GM18861 (cell line): ENCODE data around the gene PDZRN3.

Source experiments
- ATAC-seq: cut with Tn5 transposase; IDR thresholded peaks from one replicate; pipeline ENCODE4 v1.9.1; 2021; ENCODE audit not compliant: unreplicated experiment

The PDZRN3 gene

DNA sequence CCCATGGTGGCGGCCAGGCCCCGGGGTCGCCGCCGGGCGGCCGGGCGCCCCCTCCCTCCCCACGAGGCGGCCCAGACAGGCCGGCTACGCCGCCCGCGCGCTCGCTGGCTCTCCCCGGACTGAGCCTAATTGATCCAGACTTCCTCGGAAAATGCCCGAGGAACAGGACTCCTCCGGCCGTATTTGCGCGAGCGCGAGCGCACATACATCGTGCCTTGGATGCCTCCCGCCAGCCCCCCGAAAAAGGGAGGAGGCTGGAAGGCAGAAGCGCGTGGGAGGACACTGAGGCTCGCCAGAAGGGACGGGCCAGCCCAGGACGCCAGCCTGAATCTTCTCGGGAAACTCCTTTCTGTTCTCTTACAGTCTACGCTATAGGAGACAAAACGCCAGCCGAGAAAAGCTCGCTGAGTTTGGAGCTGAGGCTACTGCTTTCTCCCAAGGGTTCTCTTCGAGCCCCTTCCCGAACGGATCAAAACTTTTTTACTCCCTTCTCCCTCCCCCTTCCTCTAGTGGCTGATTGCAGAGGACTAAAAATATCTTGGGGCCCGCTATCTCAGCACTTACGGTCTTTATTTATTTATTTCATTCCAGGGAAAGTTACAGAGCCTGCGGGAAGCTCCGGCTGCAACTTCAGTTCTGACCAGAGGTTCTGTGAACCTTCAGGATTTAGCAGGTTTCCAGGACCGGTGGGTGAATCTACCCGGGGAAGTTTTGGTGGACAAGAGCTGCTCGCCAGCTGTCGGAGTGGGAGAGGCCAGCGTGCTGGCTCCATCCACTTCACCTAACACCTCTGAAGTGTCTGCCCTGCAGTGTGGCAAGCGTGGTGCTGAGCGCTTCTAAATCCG, at the start of gene PDZRN3:
TSS of gene PDZRN3 (minus strand) at position 121 of the 845 bp plus-strand sequence.
- ATAC-seq, result no peak

DNA sequence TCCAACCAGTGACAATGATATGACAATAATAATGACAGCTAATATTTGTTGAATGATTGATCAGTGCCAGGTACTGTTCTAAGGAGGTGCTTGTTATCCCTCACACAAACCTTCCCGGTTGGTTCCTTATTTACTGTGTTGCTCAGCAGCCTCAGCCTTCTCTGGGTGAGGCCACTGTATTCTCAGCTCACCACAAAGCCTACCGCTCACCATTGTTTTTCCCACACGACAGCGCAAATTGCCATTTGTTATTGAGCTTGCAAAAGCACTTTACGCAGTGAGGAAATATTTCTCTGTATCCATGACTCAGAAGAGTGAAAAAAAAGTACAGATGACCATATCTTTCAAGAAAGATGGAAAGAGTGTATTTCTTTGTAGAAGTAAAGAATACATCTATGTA, 49.5 kb upstream of the PDZRN3 start:
- no peak for ATAC-seq

DNA sequence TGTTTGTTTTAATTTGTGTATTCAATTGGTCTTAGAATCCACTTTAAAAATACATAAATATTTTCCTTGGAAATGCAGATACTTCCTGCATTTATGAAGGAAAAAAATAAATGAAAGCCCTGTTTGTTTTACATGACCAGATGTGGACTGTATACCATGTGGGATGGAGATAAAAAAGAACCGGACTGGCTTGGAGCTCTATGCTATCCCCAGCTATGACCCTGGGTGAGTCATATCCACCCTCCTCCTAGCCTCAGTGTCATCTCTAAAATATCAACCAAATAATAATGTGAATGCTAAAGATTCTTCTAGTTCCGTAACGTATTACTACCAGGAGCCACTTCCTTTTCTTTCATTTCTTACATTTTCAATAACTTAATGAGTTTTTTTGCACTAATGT, 44.5 kb upstream of the PDZRN3 start:
- no peak for ATAC-seq

DNA sequence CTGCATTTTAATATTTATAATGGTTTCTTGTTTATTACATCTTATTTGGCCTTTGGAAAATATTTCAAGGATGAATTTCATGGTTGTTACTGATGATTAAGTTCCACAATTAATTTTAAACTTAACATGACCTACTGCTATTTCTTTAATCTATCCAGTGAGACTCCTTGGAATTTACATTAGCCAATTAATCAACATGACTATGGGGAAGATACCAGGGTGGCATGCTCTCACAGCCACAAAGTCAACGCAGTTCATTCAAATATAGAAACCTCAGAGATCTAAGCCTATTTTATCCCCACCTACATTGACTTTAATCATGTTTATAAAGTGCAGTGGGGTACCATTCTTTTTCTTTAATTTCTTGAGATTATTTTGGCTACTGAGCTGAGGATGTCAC, 43.6 kb upstream of the PDZRN3 start:
- ATAC-seq, result no peak

DNA sequence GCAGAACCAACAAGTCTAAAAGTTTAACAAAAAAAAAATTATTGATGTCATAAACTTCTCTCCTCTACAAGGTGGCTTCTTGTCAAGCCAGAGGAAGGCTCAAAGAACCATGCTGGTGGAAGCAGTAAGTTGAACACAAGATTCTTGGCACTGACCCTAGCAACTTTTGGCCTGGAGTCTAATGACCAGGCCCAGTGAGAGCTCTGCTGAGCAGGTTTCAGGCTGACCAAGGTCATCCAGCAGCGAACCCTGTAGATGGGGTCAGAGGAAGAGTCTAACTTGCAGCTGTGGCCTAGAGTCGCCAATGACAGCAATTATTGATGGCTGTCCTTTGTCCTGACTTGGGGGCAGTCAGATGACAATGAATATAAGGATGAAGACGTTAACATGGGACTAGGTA, 43.1 kb upstream of the PDZRN3 start:
- ATAC-seq, result no peak

DNA sequence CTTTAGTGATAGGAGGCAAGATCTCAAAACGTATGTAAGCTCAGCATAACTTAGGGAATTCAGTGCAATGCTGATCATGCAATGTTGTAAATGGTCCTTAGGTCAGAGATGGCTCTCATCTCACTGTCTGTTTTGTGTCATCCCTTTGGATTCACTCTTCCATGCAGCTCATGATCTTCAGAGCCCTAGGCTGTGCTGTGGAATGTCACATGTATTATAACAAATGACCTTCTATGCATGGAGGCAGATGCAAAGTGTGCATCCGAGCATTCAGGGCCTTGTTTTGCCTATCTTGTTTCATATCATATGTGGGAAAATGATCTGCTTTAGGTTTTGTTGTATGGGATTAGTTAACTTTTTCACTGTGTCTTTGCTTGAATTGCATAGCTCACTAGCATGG, 40.5 kb upstream of the PDZRN3 start:
- no peak for ATAC-seq

DNA sequence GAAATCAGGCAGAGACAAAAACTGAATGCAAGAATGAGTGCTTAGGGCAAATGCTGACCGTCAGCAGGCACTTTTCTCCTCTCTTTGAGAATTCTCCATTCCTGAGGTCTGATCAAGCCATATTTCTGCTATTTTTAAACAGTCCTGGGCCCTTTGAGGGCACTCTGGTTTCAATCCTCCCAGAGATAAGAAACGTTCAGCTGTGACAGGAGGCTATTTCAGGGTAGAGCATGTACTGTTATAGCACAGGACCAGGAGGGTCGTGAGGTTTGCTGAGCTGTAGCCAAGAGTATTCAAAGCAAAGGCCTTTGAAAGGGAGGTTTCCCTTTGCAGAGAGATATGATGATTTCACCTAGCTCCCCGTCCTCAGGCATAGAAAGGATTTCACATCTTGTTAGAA, 39.6 kb upstream of the PDZRN3 start:
- ATAC-seq, result no peak

DNA sequence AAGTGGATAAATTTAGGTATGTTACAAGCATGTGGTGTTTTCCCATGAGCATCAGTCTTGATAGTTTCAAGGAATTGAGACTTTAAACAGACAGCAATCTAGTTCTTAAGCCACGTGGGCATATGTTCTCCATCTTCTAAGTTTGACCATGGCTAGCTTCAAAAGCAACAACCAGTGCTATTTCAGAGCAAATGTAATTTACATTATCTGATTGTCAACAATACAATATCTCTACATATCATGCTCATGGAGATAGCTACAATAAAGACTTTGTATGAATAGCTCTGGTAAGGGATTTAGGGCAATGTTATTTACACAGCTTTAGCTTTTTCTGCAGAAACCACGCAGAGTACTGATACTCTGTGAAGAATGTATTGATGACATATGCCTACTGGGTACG, 38.8 kb upstream of the PDZRN3 start:
- no peak for ATAC-seq

DNA sequence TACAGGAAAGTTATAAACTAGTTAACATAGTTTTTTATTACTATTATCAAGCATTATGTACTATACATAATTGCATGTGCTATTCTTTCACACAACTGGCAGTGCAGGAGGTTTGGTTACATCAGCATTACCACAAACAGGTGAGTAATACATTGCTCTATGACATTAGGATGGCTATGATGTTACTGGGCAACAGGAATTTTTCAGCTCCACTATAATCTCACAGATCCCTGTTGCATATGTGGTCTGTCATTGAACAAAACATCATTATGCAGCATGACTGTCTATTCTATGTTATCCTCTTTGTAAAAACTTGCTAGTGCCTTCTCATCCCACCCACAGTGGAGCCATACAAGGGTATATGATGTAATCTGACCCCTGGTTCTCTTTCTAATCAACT, 36.5 kb upstream of the PDZRN3 start:
- ATAC-seq, result no peak

DNA sequence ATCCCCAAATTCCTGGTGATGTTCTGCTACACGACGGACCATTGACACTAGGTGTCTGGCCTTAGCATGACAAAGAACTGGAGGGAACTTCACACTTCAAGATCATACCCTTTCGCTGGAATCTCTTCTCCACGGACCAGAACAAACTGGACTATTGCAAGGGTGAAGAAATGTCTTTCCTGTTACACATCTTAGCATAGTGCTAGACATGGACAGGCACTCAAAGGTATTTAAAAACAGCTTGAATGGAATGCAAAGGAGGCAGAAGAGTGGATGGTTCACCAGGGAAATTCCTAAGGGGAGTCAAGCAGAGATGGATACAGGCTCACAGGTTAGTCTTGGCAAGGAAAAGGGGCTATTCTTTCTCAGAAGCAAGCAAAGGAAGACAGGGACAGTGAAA, 33.5 kb upstream of the PDZRN3 start:
- ATAC-seq, result no peak

DNA sequence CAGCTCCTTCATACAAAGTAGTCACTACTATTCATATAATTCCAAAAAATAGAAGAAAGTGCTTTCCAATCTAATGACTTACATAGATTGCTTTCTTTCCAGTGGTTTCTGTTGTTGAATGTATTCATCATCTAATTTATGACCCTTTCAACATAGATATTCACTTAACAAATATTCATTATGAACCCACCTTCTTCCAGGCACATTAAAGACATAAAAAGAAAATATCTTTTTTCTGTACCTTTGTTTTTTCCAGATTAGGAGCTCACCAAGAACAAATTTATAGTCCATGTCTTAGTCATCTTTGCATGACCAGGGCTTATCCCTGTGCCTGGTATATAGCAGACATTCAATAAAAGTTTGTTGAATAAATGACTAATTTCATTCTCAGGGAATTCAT, 32.4 kb upstream of the PDZRN3 start:
- ATAC-seq, result no peak

DNA sequence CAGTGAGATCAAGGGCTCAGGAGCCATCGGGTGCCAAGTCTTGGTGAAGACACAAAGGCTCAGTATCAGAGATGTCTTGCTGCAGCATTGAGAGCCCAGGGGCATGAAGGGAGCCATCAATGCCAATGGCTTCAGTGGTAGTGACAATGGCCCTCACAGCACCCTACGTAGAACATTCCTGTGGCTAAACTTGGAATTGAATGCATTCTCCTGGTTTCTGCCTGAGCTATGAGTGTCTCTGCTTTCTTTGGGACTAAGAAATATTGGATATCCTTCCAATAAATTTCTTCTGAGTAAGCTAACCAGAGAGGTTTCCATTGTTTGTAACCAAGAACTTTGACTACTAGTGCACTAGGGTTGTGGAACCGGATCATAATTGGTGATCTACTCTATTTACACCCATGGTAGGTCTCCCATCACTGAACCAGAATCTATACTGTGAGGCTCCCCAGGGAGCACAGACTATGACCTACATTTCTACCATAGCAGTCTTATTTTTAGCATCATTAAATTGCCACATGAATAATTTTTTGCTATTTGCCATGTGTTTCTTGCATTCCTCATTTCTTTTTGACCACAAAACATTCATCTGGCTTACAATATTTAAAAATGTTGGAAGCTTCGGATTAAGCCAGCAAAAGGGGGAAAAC, 31.6 kb upstream of the PDZRN3 start:
- ATAC-seq, result no peak

DNA sequence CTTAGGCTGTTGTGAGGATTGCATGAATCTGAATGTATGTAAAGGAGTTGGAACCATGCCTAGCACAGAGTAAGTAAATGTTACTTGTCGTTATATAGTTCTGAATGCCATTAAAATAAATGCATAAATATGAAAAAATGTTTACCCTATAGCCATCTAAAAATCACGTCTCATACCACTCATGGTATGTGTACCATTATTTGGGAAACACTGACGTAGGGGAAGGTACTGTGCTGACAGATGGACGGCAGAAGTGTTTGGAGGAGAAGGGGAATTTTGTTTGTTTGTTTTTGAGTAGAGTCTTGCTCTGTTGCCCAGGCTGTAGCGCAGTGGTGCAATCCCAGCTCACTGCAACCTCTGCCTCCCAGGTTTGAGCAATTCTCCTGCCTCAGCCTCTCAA, 30.5 kb upstream of the PDZRN3 start:
- ATAC-seq, result no peak

DNA sequence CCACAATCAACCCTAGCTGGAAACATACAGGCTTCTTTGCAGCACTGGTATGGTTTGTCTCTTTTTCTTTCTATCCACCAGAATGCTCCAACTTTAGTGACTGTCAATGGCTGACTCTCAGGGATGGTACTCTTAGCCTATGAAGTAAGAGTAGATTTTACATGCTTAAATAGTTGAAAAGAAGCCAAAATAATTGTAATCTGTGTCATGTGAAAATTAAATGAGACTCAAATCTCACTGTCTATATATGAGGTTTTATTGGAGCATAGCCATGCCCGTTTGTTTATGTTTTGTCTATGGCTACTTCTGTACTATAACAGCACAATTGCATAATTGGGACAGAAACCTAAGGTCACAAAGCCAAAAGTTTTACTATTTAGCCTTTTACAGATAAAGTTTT, 29.1 kb upstream of the PDZRN3 start:
- ATAC-seq, result no peak

DNA sequence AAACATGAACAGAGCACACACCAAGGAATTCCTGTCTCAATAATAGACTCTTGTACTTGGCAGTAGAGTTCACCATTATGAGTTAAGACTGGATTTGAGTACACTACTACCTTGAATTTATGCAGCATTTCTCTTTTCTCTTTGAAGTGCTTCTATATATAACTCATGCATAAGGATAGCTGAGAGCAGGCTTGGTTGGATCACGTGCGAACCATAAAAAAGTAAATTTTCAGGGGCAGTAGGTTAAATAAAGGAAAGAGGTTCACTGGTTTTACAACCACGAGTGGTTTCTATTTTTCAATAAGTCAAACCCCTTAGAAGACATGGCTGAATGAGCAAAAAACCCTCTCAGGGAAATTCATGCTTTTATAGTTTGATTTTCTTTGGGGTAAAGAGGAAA, 28.6 kb upstream of the PDZRN3 start:
- ATAC-seq, result no peak

DNA sequence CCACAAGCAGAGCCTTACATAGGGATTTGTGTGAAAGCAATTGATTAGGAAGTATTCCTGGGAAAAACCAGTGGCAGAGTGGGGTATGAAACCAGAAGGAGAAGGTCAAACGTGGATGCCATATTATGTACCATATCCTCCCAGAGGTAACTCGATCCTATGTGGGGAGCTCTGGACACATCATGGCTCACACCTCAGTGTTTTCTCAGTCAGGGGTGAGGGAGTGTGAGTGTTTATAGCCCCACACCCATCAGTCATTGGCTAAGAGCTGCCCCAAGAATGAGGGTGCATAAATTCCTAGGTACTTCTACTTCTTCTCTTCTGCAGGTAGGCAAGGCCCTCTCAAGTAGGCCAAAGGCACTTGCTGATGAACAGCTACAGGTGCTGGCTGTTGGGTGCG, 28.2 kb upstream of the PDZRN3 start:
- ATAC-seq, result no peak

DNA sequence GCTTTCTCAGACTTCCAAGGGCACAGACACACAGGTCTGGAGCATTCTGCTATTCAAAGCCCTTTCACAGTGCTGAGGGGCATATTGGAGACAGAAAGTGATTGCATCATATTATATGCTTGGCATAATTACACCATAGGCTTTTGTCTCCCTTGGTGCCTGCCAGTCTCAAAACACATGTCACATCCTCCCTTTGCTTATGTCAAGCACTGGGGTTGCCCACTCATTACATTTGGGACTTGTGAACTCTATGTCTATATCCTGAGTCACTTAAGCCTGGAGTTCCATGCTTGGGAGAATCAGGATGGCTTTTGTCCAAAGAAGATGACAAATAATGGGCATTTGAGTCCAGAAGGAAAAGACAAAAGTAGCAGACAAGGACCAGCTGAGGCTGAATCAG, 12.3 kb upstream of the PDZRN3 start:
- ATAC-seq, result no peak

DNA sequence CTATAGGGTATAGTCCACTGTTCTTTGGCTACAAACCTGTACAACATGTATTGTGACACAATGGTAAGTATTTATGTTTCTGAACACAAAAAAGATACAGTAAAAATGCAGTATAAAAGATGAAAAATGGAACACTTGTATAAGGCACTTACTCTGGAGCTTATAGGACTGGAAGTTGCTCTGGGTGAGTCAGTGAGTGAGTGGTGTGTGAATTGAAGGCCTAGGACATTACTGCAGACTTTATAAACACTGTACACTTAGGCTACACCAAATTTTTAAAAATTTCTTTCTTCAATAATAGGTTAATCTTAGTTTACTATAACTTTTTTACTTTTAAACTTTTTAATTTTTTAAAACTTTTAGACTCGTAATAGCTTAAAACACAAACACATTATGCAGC, 10.5 kb upstream of the PDZRN3 start:
- ATAC-seq, result no peak

DNA sequence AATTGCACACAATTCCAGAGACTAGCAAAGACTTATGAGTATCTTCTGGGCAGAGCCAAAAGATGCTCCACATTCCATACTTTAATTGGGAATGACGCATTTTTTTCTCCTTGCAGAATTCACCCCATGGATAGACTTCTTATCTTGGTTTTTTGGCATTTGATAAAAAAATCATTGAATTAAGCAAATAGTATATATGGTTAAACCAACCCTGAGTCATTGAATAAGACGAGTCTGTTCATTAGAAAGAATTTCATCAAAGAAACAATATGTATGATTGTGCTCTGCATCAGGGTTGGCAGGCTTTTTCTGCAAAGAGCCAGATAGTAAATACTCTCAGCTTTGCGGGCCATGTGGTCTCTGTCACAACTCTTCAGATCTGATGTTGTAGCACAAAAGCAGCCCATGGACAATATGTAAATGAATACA, 9.2 kb upstream of the PDZRN3 start:
- ATAC-seq, result no peak

DNA sequence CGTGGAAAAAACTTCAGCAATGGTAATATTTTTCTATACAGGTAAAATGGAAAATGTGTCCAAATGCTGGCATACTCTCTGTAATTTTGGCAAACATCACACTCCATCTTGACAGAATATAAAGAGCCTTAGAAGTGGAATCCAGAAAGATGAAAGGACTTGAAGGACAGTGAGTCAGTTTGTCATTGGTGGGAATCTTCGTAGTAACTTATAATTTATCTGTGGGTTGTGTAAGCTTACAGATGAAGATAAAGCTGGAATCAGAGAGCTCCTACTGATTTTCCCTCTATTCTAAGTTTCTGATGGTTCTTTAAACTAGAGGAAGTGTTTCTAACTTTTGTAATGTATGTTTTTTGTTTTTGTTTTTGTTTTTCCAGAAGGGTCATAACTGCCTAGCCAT, 8.7 kb upstream of the PDZRN3 start:
- no peak for ATAC-seq

DNA sequence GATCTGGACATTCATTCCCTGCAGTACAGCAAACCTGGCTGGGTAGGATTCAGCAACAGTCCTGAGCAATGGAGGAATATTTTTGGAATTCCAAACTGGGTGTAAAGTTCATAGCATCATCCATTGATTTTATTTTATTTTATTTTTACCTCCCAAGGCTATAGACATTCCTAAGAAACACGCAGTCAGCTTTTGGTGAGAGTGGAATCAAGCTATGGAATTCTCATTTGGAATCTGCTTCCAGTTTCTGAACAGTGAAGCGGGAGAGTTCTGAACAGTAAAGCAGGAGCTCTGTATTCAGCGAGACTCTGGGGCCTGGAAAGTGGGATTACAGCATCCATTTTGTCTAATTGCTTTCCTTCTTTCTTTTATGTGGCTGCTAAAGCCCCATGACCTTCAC, 1.4 kb upstream of the PDZRN3 start:
- no peak for ATAC-seq

DNA sequence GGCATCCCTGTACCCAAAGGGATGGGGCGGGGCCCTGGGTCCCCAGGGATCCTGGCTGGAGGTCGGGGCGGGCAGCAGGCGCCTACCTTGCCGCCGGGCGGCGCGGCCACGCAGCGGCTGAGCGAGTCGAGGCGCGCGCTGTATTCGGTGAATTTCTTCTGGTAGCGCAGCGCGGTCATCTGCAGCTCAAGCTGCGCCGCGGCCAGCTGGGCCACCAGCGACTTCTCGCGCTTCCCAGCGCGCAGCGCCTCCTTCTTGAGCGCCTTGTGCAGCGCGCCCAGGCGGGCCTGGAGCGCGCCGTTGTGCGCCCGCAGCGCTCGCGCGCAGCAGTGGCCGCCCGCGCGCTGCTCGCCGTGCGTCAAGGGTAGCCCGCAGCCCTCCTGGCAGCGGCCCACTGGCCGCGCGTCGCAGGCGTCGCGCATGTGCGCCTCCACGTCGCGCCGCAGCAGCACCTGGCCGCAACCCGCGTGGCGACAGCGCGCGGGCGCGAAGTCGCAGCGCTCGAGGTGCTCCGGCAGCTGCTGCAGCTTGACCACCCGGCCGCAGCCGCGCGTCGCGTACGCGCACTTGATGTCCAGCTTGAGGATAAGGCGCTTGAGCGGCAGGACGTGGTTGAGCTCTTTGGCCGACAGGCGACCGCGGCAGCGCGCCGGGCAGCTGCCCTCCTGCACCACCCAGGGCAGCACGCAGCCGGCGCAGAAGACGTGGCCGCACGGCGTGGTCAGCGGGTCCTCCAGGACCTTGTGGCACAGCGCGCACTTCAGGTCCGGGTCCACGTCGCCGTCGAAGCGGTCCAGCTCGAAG, 522 bp downstream of the PDZRN3 start:
- ATAC-seq, result no peak
